GM18498 (cell line): Measurements from ENCODE around the gene SRPX.

ENCODE experiments used
- ATAC-seq: cut with Tn5 transposase; IDR thresholded peaks from one replicate; pipeline ENCODE4 v1.9.1; 2021; ENCODE audit warnings: mild to moderate bottlenecking, moderate library complexity; ENCODE audit not compliant: unreplicated experiment

The SRPX gene

GRCh38 chrX:38211891-38212635, 8.6 kb downstream of the SRPX start:
- ATAC-seq: no peak

DNA sequence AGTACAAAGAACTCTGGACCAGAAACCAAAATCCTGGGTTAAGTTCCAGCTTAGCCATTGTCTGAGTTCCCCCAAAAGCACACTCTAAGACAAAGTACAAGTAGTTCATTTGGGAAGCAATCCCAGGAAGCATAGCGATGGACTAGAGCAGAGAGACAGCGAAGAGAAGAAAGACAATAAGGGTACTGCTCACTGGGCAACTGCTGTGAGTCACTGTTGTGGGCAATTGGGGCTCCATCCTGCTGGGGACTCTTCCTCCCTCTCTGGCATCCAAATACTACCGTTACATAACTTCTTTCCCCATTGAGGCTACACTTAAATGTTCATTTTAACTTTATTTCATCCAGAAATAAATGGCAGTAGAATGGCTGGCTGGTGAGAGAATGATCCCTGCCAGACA, 14.1 kb downstream of the SRPX start:
- no peak for ATAC-seq

DNA sequence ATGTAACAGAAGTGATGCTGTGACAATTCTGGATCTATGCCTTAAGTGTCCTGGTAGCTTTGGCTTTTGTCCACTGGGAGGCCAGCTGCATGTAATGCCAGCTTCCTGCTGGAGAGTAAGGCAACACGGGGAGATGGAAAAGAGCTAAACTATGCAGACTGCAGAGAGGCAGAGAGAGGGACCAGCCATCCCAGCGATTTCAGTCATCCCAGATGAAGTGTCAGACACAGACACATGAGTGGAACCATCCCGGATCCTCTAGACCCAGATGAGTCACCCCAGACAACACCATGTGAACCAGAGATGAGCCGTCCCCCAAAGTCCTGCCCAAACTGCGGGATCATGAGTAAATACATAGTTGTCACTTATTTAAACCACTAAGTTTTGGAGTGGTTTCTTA, 14.6 kb downstream of the SRPX start:
- no peak for ATAC-seq

DNA sequence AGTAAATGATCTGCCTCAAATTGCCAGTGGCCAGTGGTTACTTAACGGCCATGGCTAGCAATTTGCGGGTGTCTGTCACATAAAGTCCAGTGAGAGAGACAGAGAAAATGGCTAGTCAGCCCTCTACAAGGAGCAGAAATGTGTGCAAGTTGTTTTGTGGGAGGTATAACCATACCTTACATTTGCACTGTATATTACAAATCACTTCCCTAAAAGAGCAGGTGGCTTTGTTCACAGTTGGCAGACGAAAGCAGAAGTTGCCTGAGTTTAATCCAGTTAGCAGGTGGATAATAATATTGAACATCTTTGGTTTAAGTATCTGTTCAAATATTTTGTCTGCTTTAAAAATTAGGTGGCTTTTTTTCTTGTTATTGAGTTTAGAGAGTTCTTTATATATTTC, 15.6 kb downstream of the SRPX start:
- no peak for ATAC-seq

DNA sequence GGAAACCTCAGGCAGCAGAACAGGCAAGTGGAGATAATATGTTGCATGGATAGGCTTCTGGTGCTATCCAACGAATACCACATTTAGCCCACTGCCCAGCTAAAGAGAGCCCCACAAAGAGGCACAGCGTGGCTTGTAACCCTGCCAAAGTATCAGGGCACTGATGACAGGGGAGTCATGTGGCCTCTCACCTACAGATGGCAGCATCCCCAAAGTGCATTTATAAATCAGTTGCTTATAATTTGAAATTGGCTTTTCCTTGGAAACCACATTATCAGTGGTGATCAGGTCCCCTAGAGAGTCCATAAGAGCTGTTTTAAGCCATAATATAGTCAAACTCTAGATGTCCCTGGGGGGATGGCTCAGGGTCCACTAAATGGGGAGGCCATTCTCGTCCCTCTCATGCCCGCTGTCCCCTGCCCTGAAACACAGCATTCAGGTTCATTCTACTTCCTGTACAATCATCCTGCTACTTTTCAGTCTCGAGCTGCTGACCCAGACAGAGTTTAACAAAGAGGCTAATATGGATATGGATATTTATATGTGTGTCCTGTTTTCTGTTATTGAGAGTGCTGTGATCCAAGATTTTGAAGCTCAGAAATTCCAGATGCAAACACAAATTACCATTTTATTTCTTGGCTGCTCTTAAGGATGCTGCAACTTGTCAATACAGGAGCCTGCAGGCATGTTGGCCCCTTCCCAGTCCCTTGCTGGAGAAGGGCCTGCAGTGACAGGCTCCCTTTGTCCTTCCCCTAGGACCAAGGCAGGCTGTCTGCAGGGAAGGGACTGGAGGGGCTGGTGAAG, 28.5 kb downstream of the SRPX start:
- ATAC-seq: no peak

DNA sequence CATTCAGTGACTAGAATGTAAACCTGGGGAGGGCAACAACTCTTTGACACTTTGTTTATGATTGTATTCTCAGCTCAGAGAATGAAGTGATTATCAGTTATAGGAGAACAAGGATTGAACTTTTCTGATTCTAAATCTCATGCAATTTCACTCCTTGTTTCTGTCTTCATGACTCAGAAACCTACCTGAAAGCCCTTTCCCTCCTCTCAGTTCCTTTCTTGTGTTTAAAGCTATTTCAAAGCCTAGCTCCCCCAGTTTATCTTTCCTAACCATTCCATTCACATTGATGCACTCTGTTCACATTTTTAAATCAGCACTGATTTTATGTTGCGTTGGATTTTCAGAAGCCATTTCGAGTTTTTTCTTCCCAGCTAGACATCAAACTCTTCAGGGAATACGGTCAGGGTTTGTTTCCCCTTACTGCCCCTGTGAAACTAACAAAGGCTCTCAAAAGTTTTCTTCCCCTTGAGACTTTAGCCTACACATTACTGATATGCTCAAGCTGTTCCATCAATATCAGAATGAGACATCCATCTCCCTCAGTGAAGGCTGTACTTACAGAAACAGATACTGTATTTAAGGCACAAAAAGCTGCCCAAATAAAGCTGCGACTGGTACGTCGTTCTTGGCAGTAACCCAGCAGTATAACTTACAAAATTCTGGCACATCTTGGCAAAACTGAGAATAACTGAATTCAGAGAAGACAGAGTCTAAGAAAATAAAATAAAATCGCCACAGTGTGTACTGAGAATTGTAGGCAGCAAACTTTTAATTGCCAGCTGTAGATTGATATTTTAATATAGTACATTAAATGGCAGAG, 31.0 kb downstream of the SRPX start:
- ATAC-seq: no peak

GRCh38 chrX:38183596-38183995, 37.1 kb downstream of the SRPX start:
- no peak for ATAC-seq

GRCh38 chrX:38181357-38181756, 39.3 kb downstream of the SRPX start:
- no peak for ATAC-seq

DNA sequence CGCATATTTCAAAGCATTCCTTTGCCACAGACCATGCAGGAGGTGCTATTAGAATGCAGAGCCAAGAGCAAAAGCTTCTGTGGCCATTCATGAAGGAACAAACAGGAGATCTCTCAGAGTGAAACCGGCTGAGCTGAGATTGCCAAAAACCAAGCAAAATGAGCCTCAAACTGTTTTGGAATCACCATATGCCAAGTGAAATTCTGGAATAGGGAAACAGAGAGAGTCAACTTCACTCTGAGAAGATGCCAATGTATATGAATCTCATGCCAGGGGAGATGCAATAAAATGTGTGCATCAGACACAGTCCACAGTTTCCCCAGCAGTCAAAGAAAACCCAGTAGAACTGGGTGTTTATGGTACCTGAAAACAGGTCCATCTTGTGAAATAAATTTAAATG, 42.3 kb downstream of the SRPX start:
- no peak for ATAC-seq

- ATAC-seq: no peak
Measured at GRCh38 chrX:38175139-38175538, 45.5 kb downstream of the SRPX start.

DNA sequence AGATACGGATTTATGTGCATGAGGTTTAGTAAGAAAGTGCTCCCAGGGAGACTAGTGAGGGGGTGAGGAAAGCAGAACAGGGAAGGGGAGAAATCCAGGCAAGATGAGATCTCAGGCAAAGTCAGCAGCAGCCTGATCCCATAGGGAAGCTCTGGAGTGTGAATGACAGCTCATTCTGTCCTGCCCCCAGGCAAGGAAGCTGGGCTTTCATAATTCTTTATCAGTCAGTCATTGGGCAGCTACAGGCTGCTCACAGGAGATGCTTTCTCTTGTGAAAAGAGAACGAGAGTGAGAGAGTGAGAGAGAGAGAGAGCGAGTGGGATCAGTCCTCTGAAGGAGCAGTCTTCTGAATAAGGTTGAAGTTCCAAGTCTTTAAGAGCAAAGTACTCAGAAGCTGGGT, 48.1 kb downstream of the SRPX start:
- ATAC-seq: no peak

GRCh38 chrX:38170556-38170955, 50.1 kb downstream of the SRPX start:
- no peak for ATAC-seq

DNA sequence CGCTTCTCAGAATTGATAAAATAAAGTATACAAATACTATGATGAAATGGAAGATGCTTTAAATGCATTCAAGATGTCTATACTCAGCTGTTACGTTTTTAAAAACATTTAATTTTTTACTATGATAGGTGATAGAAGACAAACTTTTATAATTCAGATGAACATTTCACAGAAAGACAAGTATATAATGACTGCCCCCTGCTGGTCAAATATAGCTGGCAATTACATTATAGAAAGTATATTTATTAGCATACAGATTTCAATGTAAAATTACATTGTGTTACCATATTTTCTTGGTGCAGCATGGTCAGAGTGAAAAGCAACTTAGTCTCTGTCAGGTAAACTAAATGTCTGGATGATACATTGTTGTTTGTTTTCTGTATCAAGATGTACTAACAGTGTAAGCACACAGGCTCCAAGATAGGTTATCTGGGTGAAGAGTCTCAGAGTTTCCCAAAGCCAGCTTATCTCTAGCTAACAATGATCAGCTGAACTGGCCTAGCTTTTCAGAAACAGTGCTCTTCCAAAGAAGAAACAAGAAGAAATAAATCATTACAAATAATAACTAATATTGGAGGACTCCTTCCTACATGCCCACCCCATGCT, 54.1 kb downstream of the SRPX start:
- no peak for ATAC-seq

- ATAC-seq: no peak
Measured at GRCh38 chrX:38165023-38165422, 55.6 kb downstream of the SRPX start.

GRCh38 chrX:38163193-38163592, 57.5 kb downstream of the SRPX start:
- ATAC-seq: no peak

GRCh38 chrX:38156838-38157237, 63.8 kb downstream of the SRPX start:
- ATAC-seq: no peak

- no peak for ATAC-seq
Measured at GRCh38 chrX:38154818-38155217, 65.9 kb downstream of the SRPX start.

DNA sequence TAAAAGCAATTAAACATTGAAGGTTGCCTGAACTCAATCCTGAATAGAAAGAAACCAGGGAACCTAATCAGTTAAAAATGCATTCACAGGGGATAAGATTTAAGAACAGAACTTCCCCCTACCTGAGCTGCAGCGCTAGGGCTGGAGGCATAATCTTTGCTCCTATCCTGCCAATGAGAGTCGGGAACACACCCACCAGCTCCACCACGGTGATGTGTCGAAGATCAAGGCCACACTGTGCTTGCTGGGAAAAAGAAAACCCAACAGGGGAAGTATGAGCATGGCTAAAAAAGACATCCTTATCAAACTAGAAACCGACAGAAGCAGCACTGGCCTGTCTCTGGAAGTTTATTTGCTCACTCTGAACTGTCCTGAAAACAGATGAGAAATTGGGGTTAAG, 66.3 kb downstream of the SRPX start:
- ATAC-seq: no peak

- ATAC-seq: no peak
Measured at GRCh38 chrX:38151441-38151840, 69.2 kb downstream of the SRPX start.

DNA sequence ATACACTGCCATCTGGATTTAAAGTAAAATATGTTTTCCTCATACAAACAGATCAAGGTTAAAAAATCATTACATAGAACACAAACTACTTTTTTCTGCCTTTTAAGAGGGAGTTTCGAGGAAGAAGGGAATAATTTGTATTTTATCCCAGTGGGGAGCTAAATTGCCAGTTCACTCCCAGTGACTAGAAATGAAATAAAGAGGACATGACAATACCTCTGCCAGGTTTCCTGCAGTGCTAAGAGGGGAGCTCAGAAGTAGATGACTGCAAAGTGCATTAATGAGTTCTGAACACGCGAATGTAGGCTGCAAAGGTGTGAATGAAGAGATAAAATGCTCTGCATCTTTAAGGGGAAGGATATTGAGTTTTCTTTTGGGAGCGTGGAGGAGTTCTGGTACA, 69.7 kb downstream of the SRPX start:
- no peak for ATAC-seq

DNA sequence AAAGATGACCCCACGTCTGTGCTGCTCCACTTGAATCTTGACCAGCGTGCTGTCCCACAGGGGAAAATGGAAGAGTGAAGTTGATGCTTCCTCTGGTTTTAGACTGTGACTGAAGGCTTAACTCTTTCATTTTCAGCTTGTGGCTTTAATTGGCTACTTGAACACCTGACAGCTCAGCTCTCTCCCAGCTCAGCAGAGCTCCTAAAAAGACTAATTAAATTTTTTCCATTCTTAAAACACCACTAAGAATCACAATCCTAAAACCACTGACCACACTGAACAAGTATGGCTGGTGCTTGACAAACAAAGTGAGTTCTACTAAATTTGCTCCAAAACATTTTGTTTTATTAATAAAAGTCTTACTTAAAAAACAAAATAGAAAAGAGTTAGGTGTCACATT, 71.7 kb downstream of the SRPX start:
- ATAC-seq: no peak
